HepG2 (cell line): ENCODE measurements around the gene ZNF79. TPM values are rescaled to one million over a fixed set of nuclear protein-coding genes. Genes with fewer than 3 reads are reported as not detected.
A peak's percentile ranks its signal among the peaks of the same experiment; 100 is the strongest.

Experiments
- ARID2 ChIP-seq: sonication (generic); formaldehyde crosslinking; IDR thresholded peaks from 2 replicates; pipeline ENCODE4 v1.8.1; 2022; ENCODE audit warnings: mild to moderate bottlenecking, missing genetic modification reagents, borderline replicate concordance
- DNMT3B ChIP-seq: conservative IDR thresholded peaks from 2 replicates; pipeline ENCODE4 v1.6.1; 2016; ENCODE audit warnings: missing biosample characterization, control low read depth
- E2F5 ChIP-seq: sonication (generic); formaldehyde crosslinking; conservative IDR thresholded peaks from 2 replicates; pipeline ENCODE4 v1.4.0; 2020; ENCODE audit warnings: missing genetic modification reagents
- ELF3 ChIP-seq: IDR thresholded peaks from 2 replicates; pipeline ENCODE4 v1.6.1; 2016; ENCODE audit warnings: missing genetic modification reagents, missing compliant biosample characterization
- HINFP ChIP-seq: sonication (generic); formaldehyde crosslinking; IDR thresholded peaks from 2 replicates; pipeline ENCODE4 v1.4.0; 2020; ENCODE audit warnings: low read depth, mild to moderate bottlenecking, missing genetic modification reagents
- HOXA7 ChIP-seq: sonication (generic); formaldehyde crosslinking; IDR thresholded peaks from 2 replicates; pipeline ENCODE4 v1.8.1; 2022; ENCODE audit warnings: mild to moderate bottlenecking, missing genetic modification reagents, moderate library complexity
- KDM5A ChIP-seq: fragments of 200-600 bp; sonication (generic); IDR thresholded peaks from 2 replicates; pipeline ENCODE4 v1.7.0; 2018; ENCODE audit warnings: antibody characterized with exemption, mild to moderate bottlenecking, low read length, borderline replicate concordance
- MEF2D ChIP-seq: sonication (generic); formaldehyde crosslinking; IDR thresholded peaks from 2 replicates; pipeline ENCODE4 v1.5.1; 2020; ENCODE audit warnings: mild to moderate bottlenecking, missing genetic modification reagents
- NR2F2 ChIP-seq: IDR thresholded peaks from 2 replicates; pipeline ENCODE4 v1.6.1; 2012; ENCODE audit warnings: low read depth, inconsistent platforms, borderline replicate concordance
- PHF5A ChIP-seq: IDR thresholded peaks from one replicate; pipeline ENCODE4 v1.6.1; 2018; ENCODE audit warnings: low read depth, missing genetic modification reagents; ENCODE audit not compliant: unreplicated experiment
- SRSF1 ChIP-seq: fragments of 200-400 bp; formaldehyde crosslinking; optimal IDR thresholded peaks from 2 replicates; pipeline ENCODE3; 2017; ENCODE audit warnings: mild to moderate bottlenecking, low read depth, low read length, moderate library complexity
- STAT5B ChIP-seq: sonication (generic); formaldehyde crosslinking; IDR thresholded peaks from 2 replicates; pipeline ENCODE4 v1.4.0; 2020; ENCODE audit warnings: missing genetic modification reagents
- TBP ChIP-seq: sonication (generic); formaldehyde crosslinking; IDR thresholded peaks from 2 replicates; pipeline ENCODE4 v1.5.0; 2020; ENCODE audit warnings: missing genetic modification reagents
- TRIM24 ChIP-seq: sonication (generic); formaldehyde crosslinking; IDR thresholded peaks from 2 replicates; pipeline ENCODE4 v1.8.0; 2022; ENCODE audit warnings: mild to moderate bottlenecking, missing genetic modification reagents
- USF2 ChIP-seq, 2 experiments: sonication (generic) in 1 of 2; formaldehyde crosslinking in 1 of 2; IDR thresholded peaks; 2 replicates each; pipeline versions ENCODE4 v1.5.1 to v1.6.1; 2011 to 2020; ENCODE audit warnings: borderline replicate concordance in 1 of 2, low read depth in 1 of 2, low read length in 1 of 2, mild to moderate bottlenecking in 1 of 2, missing genetic modification reagents in 1 of 2, moderate library complexity in 1 of 2
- ZNF276 ChIP-seq: sonication (generic); formaldehyde crosslinking; IDR thresholded peaks from 2 replicates; pipeline ENCODE4 v1.4.0; 2020; ENCODE audit warnings: mild to moderate bottlenecking, low read depth, missing genetic modification reagents
- ZNF543 ChIP-seq: sonication (generic); formaldehyde crosslinking; IDR thresholded peaks from 2 replicates; pipeline ENCODE4 v1.4.0; 2020; ENCODE audit warnings: mild to moderate bottlenecking, missing genetic modification reagents
- ZNF574 ChIP-seq: sonication (generic); formaldehyde crosslinking; IDR thresholded peaks from 2 replicates; pipeline ENCODE4 v1.4.0; 2020; ENCODE audit warnings: missing genetic modification reagents
- ZNF607 ChIP-seq: sonication (generic); formaldehyde crosslinking; IDR thresholded peaks from 2 replicates; pipeline ENCODE4 v1.5.1; 2020; ENCODE audit warnings: missing genetic modification reagents, mild to moderate bottlenecking, borderline replicate concordance
- ZNF768 ChIP-seq: sonication (generic); formaldehyde crosslinking; IDR thresholded peaks from 2 replicates; pipeline ENCODE4 v1.4.0; 2020; ENCODE audit warnings: missing genetic modification reagents
- polyA plus RNA-seq, 8 experiments: library from polyadenylated mRNA; depleted of rRNA in 3 of 8; stranded (reverse) in 7 of 8; unstranded in 1 of 8; fragments of >200 nt; fragmentation: Illumina TruSeq in 4 of 8; extraction: Trizol in 4 of 8; gene quantifications; 2 replicates each; pipeline versions ENCODE4 v1.2.1 to v1.2.3, GENCODE V29; 2011 to 2016; ENCODE audit warnings: low read depth in 4 of 8, missing spikeins in 1 of 8, mixed read lengths in 1 of 8; ENCODE audit not compliant: insufficient read depth in 1 of 8
- total RNA-seq, 5 experiments: library from RNA; depleted of rRNA; stranded (reverse); fragments of >200 nt; fragmentation: Illumina TruSeq; extraction: Trizol; gene quantifications; 2 replicates each; pipeline ENCODE4 v1.2.3, GENCODE V29; 2016; ENCODE audit warnings: low read depth in 1 of 5

The ZNF79 gene
- total and polyA plus RNA-seq, 2 of the 13 experiments (the other 11 are each of a cell fraction or from before 2014, with no cell fraction given) = 3.7 to 8.1 TPM

- TF ChIP-seq KDM5A (no peak), TBP (CRISPR knock-in tag) (no peak), STAT5B (no peak), ZNF607 (CRISPR knock-in tag) (0 out of 2 replicates have a peak, but pooled peaks have one; percentile 62), HINFP (CRISPR knock-in tag) (no peak), ARID2 (CRISPR knock-in tag) (no peak), USF2 (IDR thresholded peaks at IDR 0.05; ENCODE audit: low read depth, low read length) (no peak), USF2 (CRISPR knock-in tag; IDR thresholded peaks at IDR 0.05; ENCODE audit: borderline replicate concordance) (no peak), ELF3 (no peak), SRSF1 (no peak), E2F5 (CRISPR knock-in tag) (no peak), NR2F2 (no peak), PHF5A (no peak), ZNF543 (CRISPR knock-in tag) (no peak), ZNF574 (no peak), ZNF768 (peak; percentile 46; the same call in 1 of the 2 replicates), MEF2D (no peak), ZNF276 (CRISPR knock-in tag) (no peak), TRIM24 (CRISPR knock-in tag) (no peak), DNMT3B (CRISPR knock-in tag) (0 out of 2 replicates have a peak, but pooled peaks have one; percentile 73), HOXA7 (no peak)
Observed at GRCh38 chr9:127397646-127398274, 26.4 kb upstream of the ZNF79 start (continued).
